HG02588 (cell line): Measurements from ENCODE around the gene MAP2K5.

Experiments used
- ATAC-seq: cut with Tn5 transposase; IDR thresholded peaks from one replicate; pipeline ENCODE4 v1.9.1; 2021; ENCODE audit warnings: mild to moderate bottlenecking, moderate library complexity; ENCODE audit not compliant: unreplicated experiment

Gene MAP2K5

DNA sequence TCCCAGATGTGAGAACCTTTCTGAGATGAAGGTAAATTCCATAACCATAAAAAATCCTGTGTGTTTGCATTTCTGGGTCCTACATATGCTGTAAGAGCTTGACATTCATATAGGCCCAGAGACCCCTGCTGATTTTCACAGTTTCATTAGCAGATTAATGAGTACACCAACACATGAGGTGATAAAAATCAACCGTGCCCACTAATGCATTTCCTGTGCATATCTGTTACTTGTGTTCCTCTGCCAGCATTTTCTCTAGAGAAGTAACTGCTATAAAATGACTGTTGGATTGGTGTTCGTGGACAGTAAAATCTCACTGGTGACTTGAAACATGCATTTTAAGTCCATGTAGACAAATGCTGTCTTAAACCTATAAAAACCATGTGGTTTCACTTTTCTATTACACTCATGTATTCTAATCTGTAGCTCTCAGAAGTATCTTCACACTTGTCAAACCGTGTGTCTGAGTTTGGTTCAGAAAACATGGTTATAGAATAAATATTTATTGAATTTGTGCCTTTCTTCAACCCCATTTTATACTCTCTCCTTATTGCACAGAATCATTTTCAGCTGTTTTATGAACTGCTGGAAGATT lies 14.6 kb downstream of the MAP2K5 start:
- no peak for ATAC-seq

DNA sequence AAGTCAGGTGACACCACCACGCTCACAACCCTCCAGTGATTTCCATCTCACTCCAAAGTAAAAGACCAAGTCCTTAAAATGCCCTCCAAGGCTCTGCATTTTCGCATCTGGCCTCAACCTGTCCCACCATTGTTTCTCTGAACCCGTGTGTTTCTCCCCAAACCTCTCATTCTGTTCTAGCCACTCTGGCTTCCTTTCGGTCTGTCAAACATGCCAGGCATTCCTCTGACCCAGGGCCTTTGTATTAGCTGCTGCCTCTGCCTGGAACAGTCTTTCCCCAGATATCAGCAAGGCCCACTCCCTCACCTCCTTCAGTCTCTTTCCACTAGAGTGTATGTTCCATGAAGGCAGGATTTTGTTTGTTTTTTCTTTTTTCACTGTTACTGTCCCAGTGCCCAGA lies 16.0 kb downstream of the MAP2K5 start:
- ATAC-seq = no peak

DNA sequence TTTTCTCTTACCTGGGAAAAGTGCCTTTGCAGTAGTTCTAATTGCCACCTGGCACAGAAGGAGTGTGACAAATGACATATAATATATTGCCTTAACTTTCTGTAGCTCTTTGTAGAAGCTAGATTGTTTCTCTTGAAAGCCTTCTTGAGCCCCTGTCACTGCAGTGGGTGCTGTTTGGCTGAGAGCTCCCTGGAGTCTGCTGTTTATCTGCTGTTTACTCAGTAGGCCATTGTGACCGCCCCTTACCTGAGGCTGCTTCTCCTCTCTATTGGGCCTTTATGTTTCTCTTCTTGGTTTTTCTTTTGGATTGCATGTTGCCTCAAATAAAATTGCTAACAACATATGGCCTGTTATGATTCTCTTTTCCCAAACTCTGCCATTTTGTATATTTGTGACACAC lies 16.7 kb downstream of the MAP2K5 start:
- no peak for ATAC-seq

GRCh38 chr15:67559576-67559975 lies 17.1 kb downstream of the MAP2K5 start:
- no peak for ATAC-seq

- no peak for ATAC-seq
Observed at GRCh38 chr15:67560320-67560719, 17.8 kb downstream of the MAP2K5 start.

- no peak for ATAC-seq
Observed at GRCh38 chr15:67563092-67563491, 20.6 kb downstream of the MAP2K5 start.

- peak; percentile 89 for ATAC-seq
Observed at GRCh38 chr15:67564021-67564967, 21.8 kb downstream of the MAP2K5 start.

GRCh38 chr15:67564968-67565345 lies 22.5 kb downstream of the MAP2K5 start:
- peak; percentile 29 for ATAC-seq

DNA sequence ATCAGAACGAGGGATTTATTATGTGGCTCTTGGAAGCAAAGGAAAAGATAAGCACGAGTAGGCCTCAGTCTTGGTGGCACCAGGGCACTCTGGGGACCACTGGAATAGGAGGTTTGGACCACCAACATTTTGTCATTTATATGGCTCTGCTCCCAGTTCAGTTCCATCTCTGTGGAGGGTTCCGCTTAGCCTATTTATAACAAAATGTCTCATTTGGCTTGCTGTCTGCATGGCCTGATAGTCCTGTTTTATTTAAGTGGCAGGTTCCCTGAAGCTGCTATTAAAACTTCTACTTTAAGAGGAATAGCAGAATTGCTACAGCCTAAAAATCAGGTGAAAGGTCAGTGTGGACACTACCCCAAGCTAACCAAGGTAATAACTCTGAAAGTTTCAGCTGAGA lies 27.2 kb downstream of the MAP2K5 start:
- no peak for ATAC-seq

DNA sequence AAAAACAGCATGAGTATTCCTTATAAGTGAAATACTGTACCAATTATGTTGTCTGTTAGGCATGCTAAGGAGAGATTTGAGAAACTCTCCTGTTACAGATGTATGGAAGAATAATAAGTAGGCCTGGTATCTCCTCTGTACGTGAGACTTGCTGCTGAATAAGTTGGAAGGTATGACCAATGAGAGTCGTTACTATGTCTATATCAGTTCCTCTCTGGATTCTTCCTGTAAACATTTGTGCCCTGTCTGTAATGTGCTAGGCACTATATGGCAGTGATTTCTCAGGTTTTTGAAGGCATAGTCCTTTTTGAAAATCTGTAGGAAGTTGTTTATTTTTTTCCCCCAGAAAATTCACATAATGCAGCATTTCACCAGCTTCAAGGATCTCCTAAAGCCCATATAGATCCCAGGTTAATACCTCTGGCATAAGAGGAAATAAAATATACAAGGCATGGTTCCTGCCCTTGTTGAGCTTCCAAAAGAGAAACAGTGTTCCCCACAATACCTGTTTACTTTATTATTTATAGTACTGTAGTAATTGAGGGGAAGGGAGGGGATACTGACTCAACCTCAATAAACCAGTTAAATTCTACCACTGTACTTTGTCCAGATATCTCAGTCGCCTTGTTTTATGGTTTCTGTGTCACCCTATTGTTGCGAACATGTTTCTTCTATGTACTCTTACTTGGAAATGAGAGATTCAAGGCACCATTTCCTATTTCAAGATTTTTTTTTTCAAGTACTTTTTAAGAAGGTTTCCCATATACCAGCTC lies 28.6 kb downstream of the MAP2K5 start:
- ATAC-seq = no peak

- no peak for ATAC-seq
Observed at GRCh38 chr15:67571648-67572415, 29.3 kb downstream of the MAP2K5 start.

DNA sequence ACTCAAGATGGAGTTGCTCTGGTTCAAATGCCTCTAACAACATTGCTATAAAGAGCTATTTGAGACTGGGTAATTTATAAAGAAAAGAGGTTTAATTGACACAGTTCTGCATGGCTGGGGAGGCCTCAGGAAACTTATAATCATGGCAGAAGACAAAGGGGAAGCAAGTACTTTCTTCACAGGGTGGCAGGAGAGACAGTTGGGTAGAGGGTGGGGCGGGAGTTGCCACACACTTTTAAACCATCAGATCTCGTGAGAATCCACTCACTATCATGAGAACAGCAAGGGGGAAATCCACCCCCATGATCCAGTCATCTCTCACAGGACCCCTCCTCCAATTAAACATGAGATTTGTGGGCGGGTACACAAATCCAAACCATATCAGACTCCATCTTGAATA lies 30.7 kb downstream of the MAP2K5 start:
- ATAC-seq = no peak

DNA sequence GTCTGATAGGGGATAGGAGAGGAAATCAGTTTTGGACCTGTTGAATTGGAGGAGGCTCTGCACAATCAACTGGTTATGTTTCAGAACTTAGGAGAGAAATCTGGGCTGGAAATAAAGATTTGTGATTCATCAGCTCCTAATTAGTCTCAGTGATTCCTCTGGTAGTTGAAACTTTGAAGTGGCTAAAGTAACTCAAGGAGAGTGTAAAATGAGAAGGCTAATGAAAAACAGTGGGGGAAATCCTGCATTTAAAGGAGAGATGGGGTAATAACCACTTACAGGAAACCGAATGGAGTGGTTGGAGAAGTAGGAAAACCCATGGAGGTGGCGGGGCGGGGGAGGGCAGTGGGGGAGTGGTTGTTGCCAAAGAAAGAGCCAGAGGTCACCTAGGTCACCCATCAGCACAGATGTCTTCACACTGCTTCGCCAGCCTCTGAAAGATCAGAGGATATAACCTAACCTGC lies 32.6 kb downstream of the MAP2K5 start:
- ATAC-seq = no peak

GRCh38 chr15:67578020-67578600 lies 35.6 kb downstream of the MAP2K5 start:
- no peak for ATAC-seq

- ATAC-seq = no peak
Observed at GRCh38 chr15:67579164-67579563, 36.7 kb downstream of the MAP2K5 start.

GRCh38 chr15:67579967-67580366 lies 37.5 kb downstream of the MAP2K5 start:
- no peak for ATAC-seq

DNA sequence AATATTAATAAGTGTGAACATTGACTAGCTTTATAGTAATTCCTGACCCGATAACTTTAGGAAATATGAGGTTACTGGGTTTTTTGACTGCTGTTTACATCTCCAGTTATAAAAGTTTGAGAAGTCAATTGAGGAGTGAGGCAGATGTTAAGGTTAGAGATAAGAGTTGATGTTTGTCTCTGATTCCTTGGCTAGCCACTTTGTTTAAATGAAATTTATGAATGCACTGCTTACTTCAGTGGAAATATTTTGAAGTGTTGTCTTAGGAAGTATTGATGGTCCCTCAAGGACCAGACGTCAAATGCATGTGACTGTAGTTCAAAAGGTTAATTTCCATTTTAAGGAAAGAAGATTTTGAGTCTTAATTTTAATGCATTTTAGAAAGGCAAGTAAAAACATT lies 41.7 kb downstream of the MAP2K5 start:
- ATAC-seq = no peak

DNA sequence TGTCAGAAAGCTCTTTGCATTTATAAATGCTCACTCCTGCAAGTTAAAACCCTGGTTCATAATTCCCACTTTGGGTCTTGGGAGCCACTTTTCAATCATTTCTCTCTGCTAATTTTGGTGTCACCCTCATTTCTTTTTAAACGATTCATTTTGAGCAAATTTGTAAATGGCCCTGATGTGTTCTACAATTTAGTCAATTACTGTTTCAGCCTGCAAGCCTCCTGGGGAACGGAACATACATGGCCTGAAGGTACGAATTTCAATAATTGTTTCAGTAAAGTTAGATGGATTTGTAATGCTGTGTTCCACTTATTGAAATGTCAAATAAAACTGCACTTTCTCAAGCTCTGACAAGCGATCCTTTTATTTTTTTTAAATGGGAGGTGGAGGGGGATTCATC lies 43.2 kb downstream of the MAP2K5 start:
- no peak for ATAC-seq

GRCh38 chr15:67587331-67587730 lies 44.8 kb downstream of the MAP2K5 start:
- no peak for ATAC-seq

GRCh38 chr15:67587754-67588153 lies 45.3 kb downstream of the MAP2K5 start:
- no peak for ATAC-seq
